Right lobe of liver (tissue), 6 donors: ENCODE results near the gene ZBTB7B. TPM values are rescaled to one million over a fixed set of nuclear protein-coding genes. Genes with fewer than 3 reads are reported as not detected.

ENCODE experiments used
- ATAC-seq, 4 donors: fragments of 200-7000 bp; cut with Tn5 transposase; one replicate each; pipeline ENCODE4 v1.9.1; 2020; ENCODE audit warnings: mild to moderate bottlenecking in 4 of 4, moderate library complexity in 4 of 4
- DNase-seq, 3 donors: peaks; one replicate each; pipeline ENCODE4 v3.0.0-alpha.2; 2020
- H3K27ac ChIP-seq, 3 donors: fragments of 200-600 bp; one replicate each; pipeline ENCODE4 v1.8.0; 2022
- H3K27me3 ChIP-seq, 2 donors: fragments of 200-600 bp; one replicate each; pipeline ENCODE4 v1.8.0; 2022
- H3K36me3 ChIP-seq, 4 donors: fragments of 200-600 bp; sonication (generic) in 1 of 4; one replicate each; pipeline versions ENCODE4 v1.5.1 to v1.8.0; 2017 to 2022; ENCODE audit warnings: control low read depth in 1 of 4
- H3K4me1 ChIP-seq, 4 donors: fragments of 200-600 bp; sonication (generic) in 1 of 4; one replicate each; pipeline versions ENCODE4 v1.5.1 to v1.8.0; 2017 to 2022; ENCODE audit warnings: control low read depth in 1 of 4
- H3K4me3 ChIP-seq, 3 donors: fragments of 200-600 bp; one replicate each; pipeline ENCODE4 v1.8.0; 2022
- H3K9me3 ChIP-seq, 4 donors: fragments of 200-600 bp; sonication (generic) in 1 of 4; one replicate each; pipeline versions ENCODE4 v1.5.1 to v1.8.0; 2017 to 2022; ENCODE audit warnings: control low read depth in 1 of 4
- POLR2A ChIP-seq: fragments of 450-650 bp; IDR thresholded peaks from one replicate; pipeline ENCODE4 v1.6.1; 2017; ENCODE audit warnings: antibody characterized with exemption, mild to moderate bottlenecking
- WGBS: methylation state at CpG from one replicate; pipeline ENCODE4 v1.1.6; 2018; ENCODE audit warnings: low coverage, low lambda C conversion rate; ENCODE audit not compliant: insufficient coverage; ENCODE audit errors: missing lambda C conversion rate; 5-methylcytosine and 5-hydroxymethylcytosine counted together
- intact Hi-C, 2 donors: fragments of 100-400 bp; cut with DNase I; formaldehyde crosslinking; loops; one replicate each; pipeline versions ENCODE4 v1.11.2 to v1.14.1; 2022
- total RNA-seq, 6 experiments: library from RNA; depleted of rRNA in 2 of 6; stranded (reverse); fragments of >200 nt in 2 of 6; fragmentation: NEBNext Ultra II Directional in 3 of 6; extraction: Animal tissue kit (Norgen Biotek cat#: 25700) in 3 of 6; gene quantifications; one replicate each; pipeline versions ENCODE4 v1.1.0 to v1.2.4, GENCODE V29; 2016 to 2023
- TF ChIP-seq, protein P1 (sequence below), 4 donors: fragments of 200-600 bp in 3 of 4; fragments of 450-650 bp in 1 of 4; IDR thresholded peaks; one replicate each; pipeline versions ENCODE4 v1.5.1 to v1.8.0; 2016 to 2022; ENCODE audit warnings: antibody characterized with exemption in 4 of 4, mild to moderate bottlenecking in 2 of 4
- donor health status: DM: no; HTN: yes; CAD: no.
- donor health status: DM: no; HTN: no; CAD: no.
- donor health status: DM: no; HTN: no; CAD: no.
- donor health status: DM: no; HTN: yes; CAD: no.
- donor health status: DM: no; HTN: yes; CAD: no.

ZBTB7B gene
- total RNA-seq, 6 experiments from 2014 or later = 35.0 to 83.8 (median 38.8) TPM

- intact Hi-C loops = no loop called here
- no peak overlapping the region for H3K27ac ChIP-seq
Measured at GRCh38 chr1:155015527-155016230, 13.1 kb downstream of the ZBTB7B start.

GRCh38 chr1:155016231-155016831, 13.7 kb downstream of the ZBTB7B start:
- no peak for TF ChIP-seq POLR2A
- TF ChIP-seq, protein P1, sequence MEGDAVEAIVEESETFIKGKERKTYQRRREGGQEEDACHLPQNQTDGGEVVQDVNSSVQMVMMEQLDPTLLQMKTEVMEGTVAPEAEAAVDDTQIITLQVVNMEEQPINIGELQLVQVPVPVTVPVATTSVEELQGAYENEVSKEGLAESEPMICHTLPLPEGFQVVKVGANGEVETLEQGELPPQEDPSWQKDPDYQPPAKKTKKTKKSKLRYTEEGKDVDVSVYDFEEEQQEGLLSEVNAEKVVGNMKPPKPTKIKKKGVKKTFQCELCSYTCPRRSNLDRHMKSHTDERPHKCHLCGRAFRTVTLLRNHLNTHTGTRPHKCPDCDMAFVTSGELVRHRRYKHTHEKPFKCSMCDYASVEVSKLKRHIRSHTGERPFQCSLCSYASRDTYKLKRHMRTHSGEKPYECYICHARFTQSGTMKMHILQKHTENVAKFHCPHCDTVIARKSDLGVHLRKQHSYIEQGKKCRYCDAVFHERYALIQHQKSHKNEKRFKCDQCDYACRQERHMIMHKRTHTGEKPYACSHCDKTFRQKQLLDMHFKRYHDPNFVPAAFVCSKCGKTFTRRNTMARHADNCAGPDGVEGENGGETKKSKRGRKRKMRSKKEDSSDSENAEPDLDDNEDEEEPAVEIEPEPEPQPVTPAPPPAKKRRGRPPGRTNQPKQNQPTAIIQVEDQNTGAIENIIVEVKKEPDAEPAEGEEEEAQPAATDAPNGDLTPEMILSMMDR (IDR thresholded peaks at IDR 0.05) = no peak
- ATAC-seq (no peak), DNase-seq (peak in 1 of 3 donors; percentile 22)
- H3K36me3 ChIP-seq = peaks cover 0 to 21% (median 11%) of the 10 kb centered on the region in 4 donors
- WGBS = 73% methylated on average over 6 of the region's 26 CpGs
- H3K27me3 ChIP-seq = no peaks in the 10 kb centered on the region
- no peaks in the 10 kb centered on the region for H3K9me3 ChIP-seq
- intact Hi-C loops = no loop called here
- peak overlapping the region in 1 of 3 donors; percentile 69 for H3K27ac ChIP-seq
- H3K4me3 ChIP-seq = no peak overlapping the region
- H3K4me1 ChIP-seq = peaks cover 0 to 29% (median 14%) of the 10 kb centered on the region in 4 donors

More at GRCh38 chr1:155015527-155016230, 13.1 kb downstream of the ZBTB7B start:
- Histone ChIP-seq H3K27me3 (no peaks in the 10 kb centered on the region), H3K4me3 (no peak overlapping the region), H3K9me3 (no peaks in the 10 kb centered on the region), H3K36me3 (peaks cover 0 to 21% (median 13%) of the 10 kb centered on the region in 4 donors), H3K4me1 (peaks cover 0 to 36% (median 14%) of the 10 kb centered on the region in 4 donors)
- TF ChIP-seq, protein P1 (IDR thresholded peaks at IDR 0.05) = no peak
- no peak for TF ChIP-seq POLR2A
- WGBS = 76% methylated on average over 9 of the region's 16 CpGs
- DNase-seq (peak in 1 of 3 donors; percentile 24), ATAC-seq (no peak)

DNA sequence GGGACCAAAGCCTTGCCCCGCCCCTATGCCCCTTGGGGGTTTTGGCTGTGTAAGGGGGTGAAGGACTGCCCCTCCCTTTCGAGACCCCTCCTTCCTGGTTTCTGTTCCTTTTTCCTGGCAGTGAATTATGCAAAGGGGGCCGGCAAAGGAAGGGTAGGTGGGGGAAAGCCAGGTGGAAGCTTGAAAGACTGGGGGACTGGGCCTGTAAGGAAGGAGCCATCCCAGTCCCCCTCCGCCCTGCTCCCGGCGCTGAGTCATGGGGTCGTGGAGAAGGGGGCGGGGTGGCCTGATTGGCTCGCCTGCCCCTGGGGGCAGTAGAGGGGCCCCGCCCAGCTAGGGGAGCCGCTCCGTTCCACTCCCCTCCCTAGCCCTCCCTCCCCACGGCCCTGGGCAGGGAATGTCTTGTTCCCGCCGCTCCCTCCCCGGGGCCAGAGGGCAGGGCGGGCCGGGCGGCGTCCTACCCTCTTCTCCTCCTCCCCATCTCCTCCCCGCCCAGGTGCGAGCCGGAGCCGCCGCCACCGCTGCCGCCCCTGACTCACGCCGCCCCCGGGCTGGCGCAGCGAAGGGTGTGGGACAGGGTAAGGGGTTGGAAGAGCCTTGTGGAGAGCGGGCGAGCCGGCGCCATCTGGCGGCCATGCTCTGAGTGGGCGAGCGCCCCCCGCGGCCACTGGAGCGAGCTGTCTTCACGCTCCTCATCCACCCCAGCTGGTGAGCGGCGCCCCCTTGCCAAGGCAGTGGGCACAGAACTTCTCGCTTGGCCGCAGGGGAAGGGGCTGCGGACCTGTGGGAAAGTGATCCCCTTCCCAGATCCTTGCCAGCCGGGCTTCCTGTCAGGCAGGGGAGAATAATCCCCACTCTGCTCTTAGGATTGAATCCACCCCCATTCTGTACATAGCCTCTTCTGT, 14.7 kb downstream of the ZBTB7B start:
- intact Hi-C loops = no loop called here
- H3K27me3 ChIP-seq = no peaks in the 10 kb centered on the region
- ATAC-seq (peak; percentile 82 to 91 (median 90)), DNase-seq (peak; percentile 85 to 89 (median 87))
- no peaks in the 10 kb centered on the region for H3K9me3 ChIP-seq
- H3K4me3 ChIP-seq = peak overlapping the region; percentile 27 to 49 (median 27)
- H3K4me1 ChIP-seq = peaks cover 0 to 26% (median 10%) of the 10 kb centered on the region in 4 donors
- WGBS = 5% methylated on average over 19 of the region's 49 CpGs
- H3K36me3 ChIP-seq = peaks cover 0 to 21% (median 11%) of the 10 kb centered on the region in 4 donors
- H3K27ac ChIP-seq = peak overlapping the region; percentile 16 to 76 (median 69)
- TF ChIP-seq, protein P1 (IDR thresholded peaks at IDR 0.05) = peak; percentile 97 to 99 (median 98)
- peak; percentile 28 for TF ChIP-seq POLR2A

- intact Hi-C loops = no loop called here
- DNase-seq = peak in 1 of 3 donors; percentile 18
- TF ChIP-seq POLR2A = no peak
- TF ChIP-seq, protein P1 (IDR thresholded peaks at IDR 0.05) = no peak
Measured at GRCh38 chr1:155017946-155018316, 15.3 kb downstream of the ZBTB7B start.

More at GRCh38 chr1:155017946-155018316, 15.3 kb downstream of the ZBTB7B start:
- Histone ChIP-seq H3K9me3 (no peaks in the 10 kb centered on the region), H3K36me3 (peaks cover 0 to 21% (median 11%) of the 10 kb centered on the region in 4 donors), H3K27me3 (no peaks in the 10 kb centered on the region), H3K27ac (peak overlapping the region in 1 of 3 donors; percentile 69), H3K4me3 (peak overlapping the region in 1 of 3 donors; percentile 49), H3K4me1 (peaks cover 0 to 20% (median 10%) of the 10 kb centered on the region in 4 donors)
- no peak for ATAC-seq
- 41% methylated on average over 6 of the region's 6 CpGs for WGBS
